ENCODE results near the gene AADACL3. TPM values are rescaled to one million over a fixed set of nuclear protein-coding genes. Genes with fewer than 3 reads are reported as not detected.

AADACL3 gene
- polyA plus RNA-seq, 1 donor, result not detected

DNA sequence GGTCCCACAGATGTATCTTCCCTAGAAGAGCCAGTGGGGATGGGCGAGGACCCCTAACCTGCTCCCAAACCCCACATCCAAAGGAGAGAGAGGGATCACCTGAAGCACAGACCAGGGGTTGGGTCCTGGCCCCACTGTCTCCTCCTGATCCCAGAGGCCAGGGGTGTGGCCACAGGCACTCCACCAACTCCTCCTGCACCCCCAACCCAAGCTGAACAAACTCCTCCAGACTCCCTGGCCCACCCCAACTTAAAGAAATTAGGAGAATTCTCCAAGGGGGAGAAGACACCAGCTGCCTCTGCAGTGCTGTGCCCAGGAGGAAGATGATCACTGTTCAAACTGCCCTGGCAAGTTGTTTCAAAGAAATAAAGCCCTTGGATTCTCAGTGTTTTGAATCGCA lies 53.1 kb downstream of the AADACL3 start:
- no peak for DNase-seq (ENCODE audit: low read depth)

GRCh38 chr1:12769976-12770505 lies 54.1 kb downstream of the AADACL3 start:
- no peak for DNase-seq (ENCODE audit: low read depth)

GRCh38 chr1:12770620-12771019 lies 54.7 kb downstream of the AADACL3 start:
- DNase-seq (ENCODE audit: low read depth), result no peak

DNA sequence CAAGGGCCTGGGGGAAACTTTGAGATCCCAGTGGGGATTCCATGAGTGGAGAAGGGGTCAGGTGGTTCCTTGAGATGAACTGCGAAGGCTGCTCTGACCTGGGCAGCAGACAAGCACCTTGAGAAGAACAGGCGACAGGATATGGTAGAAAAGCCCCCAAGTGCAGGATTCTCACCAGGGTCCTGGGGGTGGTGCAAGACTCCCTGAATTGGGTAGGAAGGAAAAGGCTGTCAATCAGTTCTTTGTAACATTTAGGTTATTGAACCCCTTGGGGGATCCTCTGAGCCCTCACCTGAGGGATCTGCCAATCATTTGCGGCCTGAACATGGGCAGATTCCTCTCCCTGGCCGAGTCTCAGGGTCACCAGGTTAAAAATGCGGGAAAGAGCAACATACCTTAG lies 55.3 kb downstream of the AADACL3 start:
- DNase-seq (ENCODE audit: low read depth), result no peak

DNA sequence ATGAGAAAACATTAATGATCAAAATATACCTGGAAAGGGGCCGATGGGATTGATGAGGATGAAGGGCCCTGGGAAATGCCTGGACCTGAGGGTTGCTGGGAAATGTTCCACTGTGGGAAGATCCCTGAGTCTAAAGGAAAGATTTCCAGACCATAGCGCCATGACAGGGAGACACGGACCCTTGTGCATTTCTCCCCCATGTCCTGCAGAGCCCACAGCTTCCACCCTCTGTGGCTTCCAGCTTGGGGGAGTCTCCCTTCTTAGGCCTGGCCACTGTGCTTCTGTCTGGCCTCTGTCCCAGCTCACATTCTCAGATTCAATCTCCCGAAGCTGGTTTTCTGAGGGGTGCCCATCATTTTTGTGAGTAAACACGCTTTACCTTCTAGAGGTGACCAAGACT lies 56.6 kb downstream of the AADACL3 start:
- DNase-seq (ENCODE audit: low read depth), result no peak

DNA sequence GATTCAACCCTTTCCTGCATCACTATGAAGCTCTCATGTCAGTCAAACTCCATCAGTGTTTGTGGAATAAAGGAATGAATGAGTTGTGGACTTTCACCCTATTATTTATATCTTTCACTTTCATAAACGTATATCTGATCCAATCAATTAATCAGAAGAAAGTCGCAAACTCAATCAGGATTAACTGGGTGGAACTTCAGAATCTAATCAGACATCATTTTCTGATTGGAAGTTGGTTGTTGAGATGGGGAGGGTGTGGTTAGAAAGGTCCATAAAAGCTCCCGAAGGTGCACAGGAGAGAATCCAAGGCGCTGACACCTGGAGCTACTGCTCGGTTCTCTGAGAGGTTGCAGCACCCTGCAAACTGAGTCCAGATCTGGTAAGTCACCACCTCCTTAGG lies 57.5 kb downstream of the AADACL3 start, which contains the start of gene PRAMEF12:
TSS of gene PRAMEF12 (plus strand) at position 301 of the 400 bp plus-strand sequence. CDS start 1,130 bp downstream, outside the sequence.
- no peak for DNase-seq (ENCODE audit: low read depth)

- DNase-seq (ENCODE audit: low read depth), result no peak
Observed at GRCh38 chr1:12774801-12775345, 59.0 kb downstream of the AADACL3 start.

- DNase-seq (ENCODE audit: low read depth), result no peak
Observed at GRCh38 chr1:12775443-12775842, 59.5 kb downstream of the AADACL3 start.

DNA sequence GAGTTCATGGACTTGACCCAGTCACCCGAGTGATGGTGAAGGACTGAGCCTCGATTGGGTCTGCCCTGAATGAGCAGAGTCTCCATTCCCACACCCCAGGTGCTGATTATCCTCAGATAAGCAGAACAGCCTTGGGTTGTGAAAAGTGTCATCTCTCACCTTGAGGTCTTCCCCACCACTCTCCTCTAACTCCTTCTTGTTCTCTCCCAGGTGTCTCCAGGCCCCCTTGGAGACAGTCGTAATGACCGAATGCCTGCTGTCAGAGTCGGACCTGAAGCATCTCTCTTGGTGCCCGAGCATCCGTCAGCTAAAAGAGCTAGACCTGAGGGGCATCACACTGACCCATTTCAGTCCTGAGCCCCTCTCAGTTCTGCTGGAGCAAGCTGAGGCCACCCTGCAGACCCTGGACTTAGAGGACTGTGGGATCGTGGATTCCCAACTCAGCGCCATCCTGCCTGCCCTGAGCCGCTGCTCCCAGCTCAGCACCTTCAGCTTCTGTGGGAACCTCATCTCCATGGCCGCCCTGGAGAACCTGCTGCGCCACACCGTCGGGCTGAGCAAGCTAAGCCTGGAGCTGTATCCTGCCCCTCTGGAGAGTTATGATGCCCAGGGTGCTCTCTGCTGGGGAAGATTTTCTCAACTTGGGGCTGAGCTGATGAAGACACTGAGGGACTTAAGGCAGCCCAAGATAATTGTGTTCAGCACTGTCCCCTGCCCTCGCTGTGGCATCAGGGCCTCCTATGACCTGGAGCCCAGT lies 61.1 kb downstream of the AADACL3 start:
- DNase-seq (ENCODE audit: low read depth), result no peak

Other genes starting within 250 kb of the AADACL3 start
- 13.2 TPM for gene DHRS3, start 97.9 kb upstream of the AADACL3 start, polyA plus RNA-seq (ENCODE audit: insufficient read length)
- not detected for gene AADACL4, start 72.0 kb upstream of the AADACL3 start, polyA plus RNA-seq (ENCODE audit: insufficient read length)
- 0.99 TPM for gene CFAP107, start 30.1 kb downstream of the AADACL3 start, polyA plus RNA-seq (ENCODE audit: insufficient read length)
- gene PRAMEF12, start 57.6 kb downstream of the AADACL3 start, polyA plus RNA-seq (ENCODE audit: insufficient read length), result not detected
- gene PRAMEF1, start 75.3 kb downstream of the AADACL3 start, polyA plus RNA-seq (ENCODE audit: insufficient read length), result not detected
- gene PRAMEF11, start 115.3 kb downstream of the AADACL3 start, polyA plus RNA-seq (ENCODE audit: insufficient read length), result not detected
- not detected for gene HNRNPCL1, start 132.6 kb downstream of the AADACL3 start, polyA plus RNA-seq (ENCODE audit: insufficient read length)
- not detected for gene PRAMEF2, start 141.0 kb downstream of the AADACL3 start, polyA plus RNA-seq (ENCODE audit: insufficient read length)
- gene PRAMEF4, start 170.1 kb downstream of the AADACL3 start, polyA plus RNA-seq (ENCODE audit: insufficient read length), result not detected
- gene PRAMEF10, start 182.2 kb downstream of the AADACL3 start, polyA plus RNA-seq (ENCODE audit: insufficient read length), result not detected
- gene PRAMEF7, start 200.5 kb downstream of the AADACL3 start, polyA plus RNA-seq (ENCODE audit: insufficient read length), result not detected
- gene PRAMEF6, start 231.5 kb downstream of the AADACL3 start, polyA plus RNA-seq (ENCODE audit: insufficient read length), result not detected